HUES64 (cell line): ENCODE data around the gene XRCC5.
A peak's percentile ranks its signal among the peaks of the same experiment; 100 is the strongest.
"Not testable (repeated sequence)": the region's sequence is repeated elsewhere in the genome, so short reads cannot be mapped to it uniquely, and the experiment has no call there.

Experiments used
- H3K27ac ChIP-seq: 2 replicates; pipeline ENCODE4 v1.7.0; 2013; ENCODE audit warnings: low read depth, low read length, inconsistent platforms
- H3K27me3 ChIP-seq: 2 replicates; pipeline ENCODE4 v1.6.1; 2013; ENCODE audit warnings: mild to moderate bottlenecking, low read length; ENCODE audit not compliant: insufficient read depth
- H3K36me3 ChIP-seq: 2 replicates; pipeline ENCODE4 v1.6.1; 2013; ENCODE audit warnings: mild to moderate bottlenecking, low read length; ENCODE audit not compliant: insufficient read depth
- H3K4me1 ChIP-seq: 2 replicates; pipeline ENCODE4 v1.6.1; 2013; ENCODE audit warnings: mild to moderate bottlenecking, low read length, moderate library complexity; ENCODE audit not compliant: insufficient read depth
- H3K4me3 ChIP-seq: 2 replicates; pipeline ENCODE4 v1.5.1; 2013; ENCODE audit warnings: mild to moderate bottlenecking, low read length, moderate library complexity
- H3K9ac ChIP-seq: 2 replicates; pipeline ENCODE4 v1.6.1; 2013; ENCODE audit warnings: mild to moderate bottlenecking, low read depth, low read length
- H3K9me3 ChIP-seq: 2 replicates; pipeline ENCODE4 v1.6.1; 2013; ENCODE audit warnings: low read depth, low read length; ENCODE audit not compliant: insufficient read depth
- WGBS: fragments of 150-250, 120-280 bp; methylation state at CpG from one replicate; pipeline ENCODE4 v1.1.7; 2013; ENCODE audit warnings: missing lambda C conversion rate; 5-methylcytosine and 5-hydroxymethylcytosine counted together

The XRCC5 gene

GRCh38 chr2:216121255-216121654 lies 12.1 kb downstream of the XRCC5 start:
- Histone ChIP-seq H3K36me3 (peaks cover 99% of the 10 kb centered on the region), H3K4me3 (no peak overlapping the region), H3K4me1 (no peaks in the 10 kb centered on the region; the same call in 1 of the 2 replicates), H3K9ac (no peak overlapping the region), H3K9me3 (no peaks in the 10 kb centered on the region), H3K27ac (0 out of 2 replicates have a peak overlapping the region, but pooled peaks have one; percentile 32), H3K27me3 (no peaks in the 10 kb centered on the region)
- WGBS: 97% methylated on average over 3 of the region's 3 CpGs

DNA sequence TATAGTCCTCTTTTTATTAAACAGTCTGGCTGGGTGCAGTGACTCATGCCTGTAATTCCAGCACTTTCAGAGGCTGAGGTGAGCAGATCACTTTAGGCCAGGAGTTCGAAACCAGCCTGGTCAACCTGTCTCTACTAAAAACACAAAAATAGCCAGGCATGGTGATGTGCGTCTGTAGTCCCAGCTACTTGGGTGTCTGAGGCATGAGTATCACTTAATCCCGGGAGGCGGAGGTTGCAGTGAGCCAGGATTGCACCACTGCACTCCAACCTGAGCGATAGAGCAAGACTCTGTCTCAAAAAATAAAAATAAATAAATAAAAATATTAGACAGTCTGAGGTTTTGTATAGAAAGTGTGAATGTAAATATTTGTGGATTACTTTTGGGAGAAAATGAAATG lies 17.8 kb downstream of the XRCC5 start:
- Histone ChIP-seq H3K4me3 (no peak overlapping the region), H3K9me3 (no peaks in the 10 kb centered on the region), H3K27me3 (no peaks in the 10 kb centered on the region), H3K9ac (no peak overlapping the region), H3K36me3 (peaks cover 98% of the 10 kb centered on the region), H3K4me1 (no peaks in the 10 kb centered on the region), H3K27ac (no peak overlapping the region)
- 98% methylated on average over 5 of the region's 5 CpGs for WGBS

GRCh38 chr2:216130346-216130971 lies 21.3 kb downstream of the XRCC5 start:
- Histone ChIP-seq H3K27me3 (no peaks in the 10 kb centered on the region), H3K9me3 (no peaks in the 10 kb centered on the region), H3K4me1 (no peaks in the 10 kb centered on the region), H3K9ac (no peak overlapping the region), H3K36me3 (peaks cover 99% of the 10 kb centered on the region), H3K27ac (no peak overlapping the region), H3K4me3 (no peak overlapping the region)
- 96% methylated on average over 6 of the region's 6 CpGs for WGBS

DNA sequence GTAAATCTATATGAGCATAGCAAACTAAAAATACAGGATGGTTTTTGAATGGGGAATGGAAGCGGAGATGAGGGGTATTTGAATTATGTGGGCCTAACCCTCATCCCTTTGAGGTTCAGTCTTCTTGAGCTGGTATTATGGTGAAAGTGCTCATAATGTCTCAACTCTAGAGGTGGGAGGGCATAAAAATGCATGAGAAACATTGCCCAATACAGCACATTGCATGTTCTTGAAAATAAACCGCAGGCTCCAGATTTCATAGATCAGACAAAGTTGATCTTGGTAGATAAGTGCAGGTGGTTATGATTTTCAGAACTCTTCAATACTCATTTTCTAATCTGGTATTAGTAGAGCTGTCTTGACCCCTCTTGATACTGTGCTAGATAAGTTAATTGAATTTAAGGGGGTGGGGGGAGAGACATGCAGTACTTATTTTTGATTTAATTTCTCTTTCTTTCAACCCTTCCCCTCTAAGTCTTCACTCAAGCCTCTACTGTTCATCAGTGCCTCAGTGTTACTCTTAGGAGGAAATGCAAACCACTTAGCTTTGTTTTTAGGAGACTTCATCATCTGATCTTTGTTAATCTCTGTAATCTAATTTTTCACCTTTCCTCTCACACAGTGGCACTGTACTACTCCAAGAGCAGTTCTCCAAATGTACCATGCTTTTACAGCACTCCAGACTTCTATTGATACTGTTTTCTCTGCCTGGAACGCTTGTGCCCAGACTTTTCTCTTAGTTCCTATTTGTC lies 22.2 kb downstream of the XRCC5 start:
- WGBS: 95% methylated on average over 3 of the region's 3 CpGs
- no peak overlapping the region for H3K9ac ChIP-seq
- H3K36me3 ChIP-seq: peaks cover 99% of the 10 kb centered on the region
- no peak overlapping the region for H3K4me3 ChIP-seq
- no peaks in the 10 kb centered on the region for H3K9me3 ChIP-seq
- H3K27me3 ChIP-seq: no peaks in the 10 kb centered on the region
- H3K4me1 ChIP-seq: no peaks in the 10 kb centered on the region
- H3K27ac ChIP-seq: no peak overlapping the region

- H3K4me1 ChIP-seq: no peaks in the 10 kb centered on the region
- no peak overlapping the region for H3K9ac ChIP-seq
- H3K9me3 ChIP-seq: no peaks in the 10 kb centered on the region
- H3K4me3 ChIP-seq: no peak overlapping the region
- H3K27ac ChIP-seq: no peak overlapping the region
- no peaks in the 10 kb centered on the region for H3K27me3 ChIP-seq
- H3K36me3 ChIP-seq: peaks cover 99% of the 10 kb centered on the region
Measured at GRCh38 chr2:216132585-216132984, 23.4 kb downstream of the XRCC5 start.

DNA sequence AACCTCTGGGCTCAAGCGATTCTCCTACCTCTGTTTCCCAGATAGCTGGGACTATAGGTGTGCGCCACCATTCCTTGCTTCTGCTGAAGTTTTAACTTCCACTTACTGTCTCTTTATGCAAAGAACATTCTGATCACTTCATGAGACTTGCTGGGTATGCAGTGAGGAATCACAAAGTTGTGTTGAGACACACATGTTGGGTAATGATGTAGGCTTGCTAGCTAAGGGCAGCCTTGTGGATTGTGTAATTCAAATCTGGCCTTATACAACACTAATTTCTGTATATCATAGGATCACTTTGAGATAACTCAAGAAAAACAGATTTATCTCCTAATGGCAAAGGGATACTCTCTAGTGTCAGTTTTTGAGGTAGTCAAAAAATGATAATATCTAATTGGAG lies 24.2 kb downstream of the XRCC5 start:
- H3K27ac ChIP-seq: no peak overlapping the region
- no peak overlapping the region for H3K9ac ChIP-seq
- no peaks in the 10 kb centered on the region for H3K27me3 ChIP-seq
- H3K9me3 ChIP-seq: no peaks in the 10 kb centered on the region
- no peak overlapping the region for H3K4me3 ChIP-seq
- H3K36me3 ChIP-seq: peaks cover 99% of the 10 kb centered on the region
- H3K4me1 ChIP-seq: no peaks in the 10 kb centered on the region
- WGBS: 100% methylated on average over 2 of the region's 2 CpGs

DNA sequence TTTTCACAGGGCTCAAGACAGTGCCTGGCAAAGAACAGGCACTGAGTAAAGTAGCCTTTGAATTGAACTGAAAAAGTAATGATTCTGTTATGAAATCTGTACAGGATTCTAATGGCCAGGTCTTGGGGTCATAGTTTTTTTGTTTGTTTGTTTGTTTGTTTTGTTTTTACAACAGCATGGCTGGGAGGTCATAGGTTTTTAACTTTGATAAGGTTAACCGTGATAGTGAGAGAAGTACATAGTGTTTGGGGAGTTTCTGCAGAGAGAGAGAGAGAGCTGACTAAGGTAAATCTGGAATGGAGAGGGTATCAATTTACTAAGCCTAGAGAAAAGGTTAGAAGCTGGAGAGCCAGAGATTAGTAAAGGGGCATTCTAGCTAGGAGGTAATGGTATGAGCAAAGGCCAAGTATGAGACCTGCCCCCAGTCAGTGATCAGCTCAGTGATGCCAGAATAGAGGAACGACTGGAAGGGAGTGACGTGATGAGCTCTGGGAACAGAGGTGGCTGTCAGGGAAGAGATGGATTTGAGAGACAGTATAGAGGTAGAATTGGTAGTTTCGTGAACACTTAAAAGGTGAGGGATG lies 25.9 kb downstream of the XRCC5 start:
- peaks cover 100% of the 10 kb centered on the region for H3K36me3 ChIP-seq
- 93% methylated on average over 4 of the region's 4 CpGs for WGBS

DNA sequence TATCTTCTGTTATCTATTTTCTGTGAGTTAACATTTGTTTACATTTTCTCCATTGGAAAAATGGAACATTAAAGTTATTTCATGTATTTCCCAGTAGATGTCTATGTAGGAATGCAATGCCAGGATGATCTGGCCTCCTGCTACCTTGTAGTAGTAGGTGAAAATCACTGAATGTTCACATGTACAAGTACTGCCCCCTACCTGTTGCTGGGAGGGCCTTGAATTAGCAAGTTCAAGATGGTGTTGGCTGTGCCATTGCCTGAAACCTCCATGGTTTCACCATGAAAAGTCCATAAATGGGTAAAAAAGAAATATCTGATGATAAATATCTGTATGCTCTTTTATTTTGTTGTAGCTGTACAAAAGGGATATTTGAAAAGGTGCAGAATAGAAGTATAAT lies 30.7 kb downstream of the XRCC5 start:
- Histone ChIP-seq H3K36me3 (peaks cover 99% of the 10 kb centered on the region), H3K27ac (no peak overlapping the region), H3K9ac (no peak overlapping the region), H3K9me3 (no peaks in the 10 kb centered on the region), H3K4me3 (no peak overlapping the region), H3K27me3 (no peaks in the 10 kb centered on the region), H3K4me1 (no peaks in the 10 kb centered on the region)

More for the DNA sequence above, 25.9 kb downstream of the XRCC5 start:
- Histone ChIP-seq H3K9ac (no peak overlapping the region), H3K9me3 (no peaks in the 10 kb centered on the region), H3K4me3 (no peak overlapping the region), H3K27ac (no peak overlapping the region), H3K4me1 (no peaks in the 10 kb centered on the region), H3K27me3 (no peaks in the 10 kb centered on the region)

DNA sequence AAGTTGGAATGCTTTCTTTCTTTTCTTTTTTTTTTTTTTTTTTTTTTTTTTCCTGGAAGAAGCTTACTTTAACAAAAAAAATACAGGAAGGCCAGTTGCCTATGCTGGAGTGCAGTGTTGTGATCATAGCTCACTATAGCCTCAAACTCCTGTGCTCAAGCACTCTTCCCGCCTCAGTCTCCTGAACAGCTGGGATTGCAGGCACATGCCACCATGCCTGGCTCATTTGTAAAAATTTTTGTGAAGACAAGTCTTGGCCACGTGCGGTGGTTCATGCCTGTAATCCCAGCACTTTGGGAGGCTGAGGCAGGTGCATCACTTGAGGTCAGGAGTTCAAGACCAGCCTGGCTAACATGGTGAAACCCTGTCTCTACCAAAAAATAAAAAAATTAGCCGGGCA lies 32.4 kb downstream of the XRCC5 start:
- not testable (repeated sequence) for H3K4me1 ChIP-seq, H3K9ac ChIP-seq, H3K27me3 ChIP-seq, H3K4me3 ChIP-seq, H3K27ac ChIP-seq, H3K9me3 ChIP-seq
- 95% methylated on average over 4 of the region's 4 CpGs for WGBS
- peaks cover 99% of the 10 kb centered on the region for H3K36me3 ChIP-seq

DNA sequence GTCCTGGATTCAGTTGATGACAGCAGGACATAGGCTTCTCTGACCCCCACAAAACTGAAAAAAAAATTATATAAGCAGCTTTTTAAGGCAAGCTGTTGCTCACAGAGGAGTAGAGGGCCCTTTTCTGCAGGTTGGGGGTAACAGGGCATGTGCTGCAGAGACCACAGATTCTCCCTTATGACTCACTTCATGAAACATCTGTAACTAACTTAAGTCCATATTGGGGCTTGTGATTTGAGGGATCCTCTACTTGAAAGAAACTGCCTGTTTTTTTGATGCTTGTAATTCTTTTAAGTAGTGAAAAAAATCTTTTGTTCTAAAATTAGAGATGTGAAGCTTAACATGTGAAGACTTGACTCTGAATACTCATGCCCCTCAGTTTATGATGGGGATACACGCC lies 33.4 kb downstream of the XRCC5 start:
- peaks cover 99% of the 10 kb centered on the region for H3K36me3 ChIP-seq
- no peak overlapping the region for H3K27ac ChIP-seq
- no peak overlapping the region for H3K9ac ChIP-seq
- WGBS: 80% methylated on average over 1 of the region's 1 CpG
- no peaks in the 10 kb centered on the region for H3K27me3 ChIP-seq
- H3K4me1 ChIP-seq: peaks cover 4% of the 10 kb centered on the region; the same call in 1 of the 2 replicates
- no peaks in the 10 kb centered on the region for H3K9me3 ChIP-seq
- H3K4me3 ChIP-seq: no peak overlapping the region

- peaks cover 4% of the 10 kb centered on the region; the same call in 1 of the 2 replicates for H3K4me1 ChIP-seq
- no peaks in the 10 kb centered on the region for H3K27me3 ChIP-seq
- no peak overlapping the region for H3K4me3 ChIP-seq
- H3K9me3 ChIP-seq: no peaks in the 10 kb centered on the region
- peaks cover 99% of the 10 kb centered on the region for H3K36me3 ChIP-seq
- H3K9ac ChIP-seq: no peak overlapping the region
- 94% methylated on average over 1 of the region's 1 CpG for WGBS
- H3K27ac ChIP-seq: no peak overlapping the region
Measured at GRCh38 chr2:216144372-216144771, 35.2 kb downstream of the XRCC5 start.
